Psoas muscle (tissue), 8 donors: ENCODE data around the gene PCDHGB4. TPM values are rescaled to one million over a fixed set of nuclear protein-coding genes. Genes with fewer than 3 reads are reported as not detected.

Experiments
- ATAC-seq, 4 donors: fragments of 200-7000 bp; cut with Tn5 transposase; one replicate each; pipeline ENCODE4 v1.9.1; 2020; ENCODE audit warnings: moderate library complexity in 3 of 4, mild to moderate bottlenecking in 2 of 4
- DNase-seq, 2 donors: peaks; one replicate each; pipeline ENCODE4 v3.0.0-alpha.2; 2020
- H3K27ac ChIP-seq: fragments of 200-600 bp; one replicate; pipeline ENCODE4 v1.8.0; 2022
- H3K27me3 ChIP-seq, 3 donors: fragments of 200-600 bp in 1 of 3; one replicate each; pipeline versions ENCODE4 v1.6.1 to v1.8.0; 2013 to 2022; ENCODE audit warnings: low read length in 2 of 3, mild to moderate bottlenecking in 2 of 3, moderate library complexity in 1 of 3; ENCODE audit not compliant: insufficient read depth in 3 of 3
- H3K36me3 ChIP-seq, 2 donors: fragments of 200-600 bp in 1 of 2; one replicate each; pipeline versions ENCODE4 v1.6.1 to v1.8.0; 2013 to 2022; ENCODE audit warnings: low read depth in 1 of 2, mild to moderate bottlenecking in 1 of 2, moderate library complexity in 1 of 2; ENCODE audit not compliant: insufficient read depth in 1 of 2
- H3K4me1 ChIP-seq: fragments of 200-600 bp; one replicate; pipeline ENCODE4 v1.8.0; 2022
- H3K4me3 ChIP-seq: fragments of 200-600 bp; one replicate; pipeline ENCODE4 v1.8.0; 2022; ENCODE audit warnings: mild to moderate bottlenecking
- H3K9me3 ChIP-seq: fragments of 200-600 bp; one replicate; pipeline ENCODE4 v1.8.0; 2022
- CTCF ChIP-seq: fragments of 200-600 bp; IDR thresholded peaks from one replicate; pipeline ENCODE4 v1.8.0; 2022; ENCODE audit warnings: antibody characterized with exemption
- whole genome bisulfite sequencing, 3 donors: extraction: QIAGEN DNeasy Blood & Tissue Kit; methylation state at CpG; one replicate each; pipeline versions ENCODE4 v1.1.6 to v1.1.7; 2013; 5-methylcytosine and 5-hydroxymethylcytosine counted together
- intact Hi-C, 2 donors: fragments of 100-400 bp; cut with DNase I; formaldehyde crosslinking; loops; one replicate each; pipeline versions ENCODE4 v1.11.0 to v1.14.2; 2022
- polyA plus RNA-seq, 3 donors: library from polyadenylated mRNA; stranded (reverse); fragments of 200-250 nt; gene quantifications; one replicate each; pipeline ENCODE4 v1.2.3, GENCODE V29; 2013
- total RNA-seq, 4 donors: library from RNA; stranded (reverse); fragmentation: NEBNext Ultra II Directional in 2 of 4; extraction: Animal tissue kit (Norgen Biotek cat#: 25700) in 2 of 4; gene quantifications; one replicate each; pipeline versions ENCODE4 v1.2.1 to v1.2.4, GENCODE V29; 2021 to 2023
- donor health status: healthy with polysubstance abuse.
- donor health status: DM: no; HTN: no; CAD: no; lungs with moderate emphysema.
- donor health status: Bipolar disorder and iron deficiency.
- donor health status: healthy.
- donor health status: DM: yes; HTN: yes; CAD: no.
- donor health status: DM: no; HTN: no; CAD: no.
- donor health status: DM: no; HTN: no; CAD: no.
- donor health status: DM: yes; HTN: yes; CAD: no.

Gene PCDHGB4
- total and polyA plus RNA-seq, 7 donors = 0.24 to 3.0 (median 0.99) TPM

- DNase-seq = no peak
- H3K36me3 ChIP-seq = no peaks in the 10 kb centered on the region
- TF ChIP-seq CTCF = no peak
- ATAC-seq = peak in 3 of 4 donors; percentile 42 to 64 (median 49)
- intact Hi-C loops = no loop called here
- H3K9me3 ChIP-seq = peaks cover 30% of the 10 kb centered on the region
- H3K4me3 ChIP-seq = peak within 1 kb of the TSS; percentile 41
- H3K27me3 ChIP-seq = peaks cover 0 to 79% (median 19%) of the 10 kb centered on the region in 3 donors
- no peaks in the 10 kb centered on the region for H3K4me1 ChIP-seq
- WGBS, 3 donors = 18 to 27% (median 25%) methylated on average over 34 of the region's 34 CpGs
- no peak within 1 kb of the TSS for H3K27ac ChIP-seq
These were observed 23.4 kb upstream of the PCDHGB4 start, which contains the start of gene PCDHGA5 for GRCh38 chr5:141363952-141364660. TSS of gene PCDHGA5 (plus strand) at chr5:141364162. CDS start at chr5:141364331, 169 bp downstream.

GRCh38 chr5:141366016-141366896, 21.2 kb upstream of the PCDHGB4 start:
- TF ChIP-seq CTCF = no peak
- H3K27ac ChIP-seq = no peak overlapping the region
- intact Hi-C loops = no loop called here

GRCh38 chr5:141369994-141370848, 17.3 kb upstream of the PCDHGB4 start, which contains the start of gene PCDHGB3:
TSS of gene PCDHGB3 (plus strand) at chr5:141370242. CDS start at chr5:141370395, 153 bp downstream.
- TF ChIP-seq CTCF = peak; percentile 39
- DNase-seq (peak in 1 of 2 donors; percentile 69), ATAC-seq (peak; percentile 64 to 89 (median 82))
- Histone ChIP-seq H3K27me3 (peaks cover 0 to 67% (median 22%) of the 10 kb centered on the region in 3 donors), H3K4me3 (peak within 1 kb of the TSS; percentile 51), H3K36me3 (no peaks in the 10 kb centered on the region), H3K27ac (no peak within 1 kb of the TSS), H3K9me3 (peaks cover 11% of the 10 kb centered on the region), H3K4me1 (no peaks in the 10 kb centered on the region)
- 21 to 25% (median 23%) methylated on average over 32 of the region's 32 CpGs for WGBS, 3 donors
- intact Hi-C loops = loop anchor here in 1 of 2 donors (2.0 kb wide), 1 partner anchor 21 kb away; no protein-coding TSS in a partner anchor

More at GRCh38 chr5:141366016-141366896, 21.2 kb upstream of the PCDHGB4 start:
- H3K4me1 ChIP-seq = no peaks in the 10 kb centered on the region
- WGBS, 3 donors = 35 to 42% (median 37%) methylated on average over 46 of the region's 46 CpGs
- no peak for ATAC-seq
- peaks cover 16% of the 10 kb centered on the region for H3K9me3 ChIP-seq
- H3K36me3 ChIP-seq = no peaks in the 10 kb centered on the region
- H3K4me3 ChIP-seq = no peak overlapping the region
- DNase-seq = no peak
- peaks cover 0 to 72% (median 18%) of the 10 kb centered on the region in 3 donors for H3K27me3 ChIP-seq
